HCT116 (cell line): Measurements from ENCODE around the gene HOXA1. TPM values are rescaled to one million over a fixed set of nuclear protein-coding genes. Genes with fewer than 3 reads are reported as not detected.

Source experiments
- ATAC-seq: fragments of 200-7000 bp; cut with Tn5 transposase; 2 replicates; pipeline ENCODE4 v1.9.1; 2020; ENCODE audit warnings: mild to moderate bottlenecking, moderate library complexity
- BruUV-seq: library from RNA; stranded (reverse); fragments of 400-500 nt; replicated peaks from 2 replicates; lab custom pipeline; 2021; lab: Mats Ljungman, UMichigan
- CTCF ChIA-PET: fragments of 300-600 bp; sonication (Branson Sonifier 250); formaldehyde crosslinking; loops from one replicate; lab custom pipeline; 2021; ENCODE audit warnings: antibody characterized with exemption; lab: Charles Lee
- POLR2A ChIA-PET: fragments of 300-600, 350-600 bp; sonication (Branson Sonifier 250); formaldehyde crosslinking; loops from one replicate; lab custom pipeline; 2021; ENCODE audit warnings: antibody characterized with exemption; lab: Charles Lee
- RAD21 ChIA-PET, 2 experiments: fragments of 300-600 bp; sonication (Branson Sonifier 250); formaldehyde crosslinking; loops; one replicate each; lab custom pipeline; 2023; ENCODE audit warnings: low total read pairs in 2 of 2; ENCODE audit not compliant: uncharacterized antibody in 2 of 2, unreplicated experiment in 2 of 2, low non-redundant PET in 1 of 2; lab: Charles Lee
- DNase-seq: peaks from one replicate; pipeline ENCODE4 v3.0.0-alpha.2; 2010; ENCODE audit warnings: low read depth, low spot score
- H2AFZ ChIP-seq: fragments of 200-600 bp; shearing (Covaris generic), sonication (generic); 2 replicates; pipeline ENCODE4 v1.6.1; 2017; ENCODE audit warnings: low read depth, mixed run types, mixed read lengths, antibody characterized with exemption, low read length; ENCODE audit not compliant: poor library complexity, severe bottlenecking
- H3K27ac ChIP-seq: 2 replicates; pipeline ENCODE4 v1.5.1; 2012; ENCODE audit warnings: low read depth, low read length
- H3K27me3 ChIP-seq: fragments of 200-600 bp; sonication (generic); 2 replicates; pipeline ENCODE4 v1.6.1; 2016; ENCODE audit warnings: mixed run types, low read length, mixed read lengths; ENCODE audit not compliant: insufficient read depth
- H3K36me3 ChIP-seq, 2 experiments: fragments of 200-500 bp in 1 of 2; fragments of 200-600 bp in 1 of 2; sonication (Bioruptor generic) in 1 of 2; sonication (generic) in 1 of 2; 2 replicates each; pipeline versions ENCODE4 v1.5.1 to v1.6.1; 2014 to 2016; ENCODE audit warnings: low read length in 2 of 2, inconsistent platforms in 1 of 2, mixed read lengths in 1 of 2, mixed run types in 1 of 2; ENCODE audit not compliant: insufficient read depth in 2 of 2, control insufficient read depth in 1 of 2
- H3K4me1 ChIP-seq, 2 experiments: fragments of 200-600 bp in 1 of 2; sonication (generic) in 1 of 2; 2 replicates each; pipeline versions ENCODE4 v1.5.1 to v1.6.1; 2012 to 2017; ENCODE audit warnings: low read length in 2 of 2, inconsistent platforms in 1 of 2, mild to moderate bottlenecking in 1 of 2, mixed read lengths in 1 of 2, mixed run types in 1 of 2, moderate library complexity in 1 of 2; ENCODE audit not compliant: insufficient read depth in 2 of 2, control insufficient read depth in 1 of 2
- H3K4me2 ChIP-seq: fragments of 200-600 bp; sonication (generic); 2 replicates; pipeline ENCODE4 v1.6.1; 2017; ENCODE audit warnings: mixed run types, low read length, mixed read lengths
- H3K4me3 ChIP-seq, 2 experiments: fragments of 200-600 bp in 1 of 2; sonication (generic) in 1 of 2; replicated peaks in 1 of 2; 2 replicates each; pipeline ENCODE4 v1.5.1; 2011 to 2016; ENCODE audit warnings: low read length in 2 of 2, control low read depth in 1 of 2, low read depth in 1 of 2, mild to moderate bottlenecking in 1 of 2, mixed read lengths in 1 of 2, mixed run types in 1 of 2
- H3K79me2 ChIP-seq: fragments of 200-600 bp; sonication (generic); 2 replicates; pipeline ENCODE4 v1.6.1; 2017; ENCODE audit warnings: mild to moderate bottlenecking, mixed run types, low read length, moderate library complexity, mixed read lengths; ENCODE audit not compliant: insufficient read depth
- H3K9ac ChIP-seq: fragments of 200-600 bp; sonication (generic); 2 replicates; pipeline ENCODE4 v1.6.1; 2016; ENCODE audit warnings: low read length, mixed read lengths
- H3K9me2 ChIP-seq: fragments of 200-600 bp; sonication (generic), shearing (Covaris generic); 2 replicates; pipeline ENCODE4 v1.6.1; 2017; ENCODE audit warnings: mixed run types, mild to moderate bottlenecking, moderate library complexity; ENCODE audit not compliant: insufficient read depth
- H3K9me3 ChIP-seq, 2 experiments: fragments of 200-500 bp in 1 of 2; fragments of 200-600 bp in 1 of 2; sonication (Bioruptor generic) in 1 of 2; sonication (generic) in 1 of 2; 2 replicates each; pipeline ENCODE4 v1.6.1; 2014 to 2017; ENCODE audit warnings: low read length in 2 of 2, mixed read lengths in 2 of 2, inconsistent platforms in 1 of 2, low read depth in 1 of 2, mild to moderate bottlenecking in 1 of 2, mixed run types in 1 of 2, moderate library complexity in 1 of 2; ENCODE audit not compliant: control insufficient read depth in 1 of 2, insufficient read depth in 1 of 2
- H4K20me1 ChIP-seq: fragments of 200-600 bp; sonication (generic), shearing (Covaris generic); 2 replicates; pipeline ENCODE4 v1.6.1; 2017; ENCODE audit warnings: mixed run types, mild to moderate bottlenecking, moderate library complexity; ENCODE audit not compliant: insufficient read depth
- CBX3 ChIP-seq: IDR thresholded peaks from 2 replicates; pipeline ENCODE4 v1.6.1; 2012; ENCODE audit warnings: low read depth
- ELF1 ChIP-seq: IDR thresholded peaks from 2 replicates; pipeline ENCODE4 v1.6.1; 2012; ENCODE audit warnings: low read depth, borderline replicate concordance
- EZH2phosphoT487 ChIP-seq: fragments of 200-600 bp; IDR thresholded peaks from 2 replicates; pipeline ENCODE4 v1.6.1; 2018; ENCODE audit warnings: antibody characterized with exemption, borderline replicate concordance
- FOSL1 ChIP-seq: IDR thresholded peaks from 2 replicates; pipeline ENCODE4 v1.6.1; 2012; ENCODE audit warnings: low read depth
- JUND ChIP-seq: IDR thresholded peaks from 2 replicates; pipeline ENCODE4 v1.6.1; 2012
- POLR2A ChIP-seq: IDR thresholded peaks from 2 replicates; pipeline ENCODE4 v1.7.0; 2011; ENCODE audit warnings: borderline replicate concordance; ENCODE audit not compliant: insufficient read depth, insufficient read length; ENCODE audit errors: extremely low read depth
- POLR2AphosphoS5 ChIP-seq: IDR thresholded peaks from 2 replicates; pipeline ENCODE4 v1.6.1; 2011; ENCODE audit warnings: mild to moderate bottlenecking, low read depth, low read length, moderate library complexity
- RAD21 ChIP-seq: IDR thresholded peaks from 2 replicates; pipeline ENCODE4 v1.6.1; 2012; ENCODE audit warnings: low read depth, mild to moderate bottlenecking
- SIN3A ChIP-seq: IDR thresholded peaks from 2 replicates; pipeline ENCODE4 v1.6.1; 2012; ENCODE audit warnings: low read depth
- ZNF274 ChIP-seq: fragments of 200-500 bp; sonication (Bioruptor generic); IDR thresholded peaks from 2 replicates; pipeline ENCODE4 v1.6.1; 2014; ENCODE audit warnings: mild to moderate bottlenecking, low read depth, low read length, inconsistent platforms
- intact Hi-C: fragments of 100-400 bp; cut with micrococcal nuclease; formaldehyde crosslinking; loops from 2 replicates; pipeline ENCODE4 v1.10.0; 2022
- total RNA-seq: library from RNA; stranded (reverse); gene quantifications from one replicate; pipeline ENCODE4 v1.2.1, GENCODE V29; 2021; ENCODE audit not compliant: unreplicated experiment
- TF ChIP-seq, protein P1 (sequence below), 3 experiments: fragments of 200-600 bp in 1 of 3; sonication (generic) in 1 of 3; IDR thresholded peaks in 2 of 3; conservative IDR thresholded peaks in 1 of 3; 2 replicates each; pipeline ENCODE4 v1.5.1; 2012 to 2017; ENCODE audit warnings: low read depth in 2 of 3, low read length in 2 of 3, antibody characterized with exemption in 1 of 3, borderline replicate concordance in 1 of 3, control low read depth in 1 of 3, mild to moderate bottlenecking in 1 of 3, mixed read lengths in 1 of 3, mixed run types in 1 of 3, moderate library complexity in 1 of 3; ENCODE audit not compliant: insufficient read depth in 1 of 3
- TF ChIP-seq, protein P2 (sequence below): IDR thresholded peaks from 2 replicates; pipeline ENCODE4 v1.6.1; 2012
- TF ChIP-seq, protein P3 (sequence below): IDR thresholded peaks from 2 replicates; pipeline ENCODE4 v1.6.1; 2012; ENCODE audit warnings: low read depth

Gene HOXA1
- total RNA-seq, 1 experiment from 2014 or later = 2.8 TPM

DNA sequence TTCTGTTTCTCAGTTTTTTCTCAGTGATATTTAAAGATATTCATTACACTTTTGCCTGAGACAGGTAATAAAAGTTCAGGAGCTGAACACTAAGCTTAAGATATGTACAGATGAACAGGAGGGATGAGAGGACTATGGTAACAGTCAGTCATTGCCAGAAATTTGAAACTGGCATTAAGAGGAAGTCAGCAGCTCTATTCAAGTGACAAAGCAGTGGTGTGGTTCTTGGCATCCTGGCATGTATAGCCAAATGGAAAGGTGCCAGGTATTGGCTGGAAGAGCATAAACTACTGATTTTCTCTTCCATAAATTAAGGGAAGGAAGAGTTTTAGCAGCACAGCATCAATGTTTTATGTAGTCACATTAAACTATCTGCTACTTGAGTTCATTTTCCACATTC, 22.7 kb downstream of the HOXA1 start:
- ATAC-seq (no peak), DNase-seq (no peak)
- POLR2A ChIA-PET = interaction anchor here (0.6 kb wide), 1 partner anchor 788 kb away, joined by 3 read pairs; no protein-coding TSS in a partner anchor
- no peaks in the 10 kb centered on the region for H3K27me3 ChIP-seq
- H4K20me1 ChIP-seq = no peaks in the 10 kb centered on the region
- H3K27ac ChIP-seq = no peak overlapping the region
- 0 out of 2 replicates have a peak overlapping the region, but pooled peaks have one; percentile 0 for H3K4me2 ChIP-seq
- TF ChIP-seq, protein P1, sequence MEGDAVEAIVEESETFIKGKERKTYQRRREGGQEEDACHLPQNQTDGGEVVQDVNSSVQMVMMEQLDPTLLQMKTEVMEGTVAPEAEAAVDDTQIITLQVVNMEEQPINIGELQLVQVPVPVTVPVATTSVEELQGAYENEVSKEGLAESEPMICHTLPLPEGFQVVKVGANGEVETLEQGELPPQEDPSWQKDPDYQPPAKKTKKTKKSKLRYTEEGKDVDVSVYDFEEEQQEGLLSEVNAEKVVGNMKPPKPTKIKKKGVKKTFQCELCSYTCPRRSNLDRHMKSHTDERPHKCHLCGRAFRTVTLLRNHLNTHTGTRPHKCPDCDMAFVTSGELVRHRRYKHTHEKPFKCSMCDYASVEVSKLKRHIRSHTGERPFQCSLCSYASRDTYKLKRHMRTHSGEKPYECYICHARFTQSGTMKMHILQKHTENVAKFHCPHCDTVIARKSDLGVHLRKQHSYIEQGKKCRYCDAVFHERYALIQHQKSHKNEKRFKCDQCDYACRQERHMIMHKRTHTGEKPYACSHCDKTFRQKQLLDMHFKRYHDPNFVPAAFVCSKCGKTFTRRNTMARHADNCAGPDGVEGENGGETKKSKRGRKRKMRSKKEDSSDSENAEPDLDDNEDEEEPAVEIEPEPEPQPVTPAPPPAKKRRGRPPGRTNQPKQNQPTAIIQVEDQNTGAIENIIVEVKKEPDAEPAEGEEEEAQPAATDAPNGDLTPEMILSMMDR (IDR thresholded peaks at IDR 0.05 in 2 of 3, conservative IDR thresholded peaks at IDR 0.05 in 1 of 3; ENCODE audit: borderline replicate concordance in 1 of 3, insufficient read depth in 1 of 3, low read depth in 2 of 3, low read length in 2 of 3) = no peak
- no peak for TF ChIP-seq SIN3A
- no peak for TF ChIP-seq POLR2A
- TF ChIP-seq RAD21 = no peak
- TF ChIP-seq ELF1 = no peak
- TF ChIP-seq ZNF274 = no peak
- TF ChIP-seq, protein P2, sequence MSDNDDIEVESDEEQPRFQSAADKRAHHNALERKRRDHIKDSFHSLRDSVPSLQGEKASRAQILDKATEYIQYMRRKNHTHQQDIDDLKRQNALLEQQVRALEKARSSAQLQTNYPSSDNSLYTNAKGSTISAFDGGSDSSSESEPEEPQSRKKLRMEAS = no peak
- TF ChIP-seq EZH2phosphoT487 = no peak
- no peak for TF ChIP-seq JUND
- no peak for TF ChIP-seq FOSL1
- TF ChIP-seq CBX3 = no peak
- TF ChIP-seq, protein P3, sequence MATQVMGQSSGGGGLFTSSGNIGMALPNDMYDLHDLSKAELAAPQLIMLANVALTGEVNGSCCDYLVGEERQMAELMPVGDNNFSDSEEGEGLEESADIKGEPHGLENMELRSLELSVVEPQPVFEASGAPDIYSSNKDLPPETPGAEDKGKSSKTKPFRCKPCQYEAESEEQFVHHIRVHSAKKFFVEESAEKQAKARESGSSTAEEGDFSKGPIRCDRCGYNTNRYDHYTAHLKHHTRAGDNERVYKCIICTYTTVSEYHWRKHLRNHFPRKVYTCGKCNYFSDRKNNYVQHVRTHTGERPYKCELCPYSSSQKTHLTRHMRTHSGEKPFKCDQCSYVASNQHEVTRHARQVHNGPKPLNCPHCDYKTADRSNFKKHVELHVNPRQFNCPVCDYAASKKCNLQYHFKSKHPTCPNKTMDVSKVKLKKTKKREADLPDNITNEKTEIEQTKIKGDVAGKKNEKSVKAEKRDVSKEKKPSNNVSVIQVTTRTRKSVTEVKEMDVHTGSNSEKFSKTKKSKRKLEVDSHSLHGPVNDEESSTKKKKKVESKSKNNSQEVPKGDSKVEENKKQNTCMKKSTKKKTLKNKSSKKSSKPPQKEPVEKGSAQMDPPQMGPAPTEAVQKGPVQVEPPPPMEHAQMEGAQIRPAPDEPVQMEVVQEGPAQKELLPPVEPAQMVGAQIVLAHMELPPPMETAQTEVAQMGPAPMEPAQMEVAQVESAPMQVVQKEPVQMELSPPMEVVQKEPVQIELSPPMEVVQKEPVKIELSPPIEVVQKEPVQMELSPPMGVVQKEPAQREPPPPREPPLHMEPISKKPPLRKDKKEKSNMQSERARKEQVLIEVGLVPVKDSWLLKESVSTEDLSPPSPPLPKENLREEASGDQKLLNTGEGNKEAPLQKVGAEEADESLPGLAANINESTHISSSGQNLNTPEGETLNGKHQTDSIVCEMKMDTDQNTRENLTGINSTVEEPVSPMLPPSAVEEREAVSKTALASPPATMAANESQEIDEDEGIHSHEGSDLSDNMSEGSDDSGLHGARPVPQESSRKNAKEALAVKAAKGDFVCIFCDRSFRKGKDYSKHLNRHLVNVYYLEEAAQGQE = no peak
- TF ChIP-seq POLR2AphosphoS5 = no peak
- intact Hi-C loops = no loop called here
- CTCF ChIA-PET = no interaction called here
- no peaks in the 10 kb centered on the region for H3K79me2 ChIP-seq
- H2AFZ ChIP-seq = peak overlapping the region; percentile 4
- H3K4me3 ChIP-seq = no peak overlapping the region
- no peaks in the 10 kb centered on the region; a peak in 1 of 4 replicates for H3K36me3 ChIP-seq
- no TSS peak for BruUV-seq
- H3K9me3 ChIP-seq = no peaks in the 10 kb centered on the region
- no peak overlapping the region for H3K9ac ChIP-seq
- peaks cover 14 to 17% of the 10 kb centered on the region in 2 experiments for H3K4me1 ChIP-seq
- RAD21 ChIA-PET = no interaction called here
- no peaks in the 10 kb centered on the region for H3K9me2 ChIP-seq
